GM23338 (cell line): ENCODE measurements around the gene GSTT2B. TPM values are rescaled to one million over a fixed set of nuclear protein-coding genes. Genes with fewer than 3 reads are reported as not detected.
"Not testable (repeated sequence)": the region's sequence is repeated elsewhere in the genome, so short reads cannot be mapped to it uniquely, and the experiment has no call there.

Source experiments
- ATAC-seq: fragments of 200-7000 bp; cut with Tn5 transposase; 3 replicates; pipeline ENCODE4 v1.9.1; 2020
- DNase-seq: peaks from one replicate; pipeline ENCODE4 v3.0.0-alpha.2; 2015; ENCODE audit warnings: low spot score
- H2AFZ ChIP-seq: fragments of 200-600 bp; sonication (generic); 2 replicates; pipeline ENCODE4 v1.8.0; 2016; ENCODE audit warnings: antibody characterized with exemption, mild to moderate bottlenecking, moderate library complexity
- H3F3A ChIP-seq: fragments of 200-600 bp; sonication (generic); replicated peaks from 2 replicates; pipeline ENCODE4 v1.8.0; 2017; ENCODE audit warnings: antibody characterized with exemption, mixed run types, low read depth
- H3K27ac ChIP-seq: fragments of 200-600 bp; sonication (generic); 2 replicates; pipeline ENCODE4 v1.6.1; 2016; ENCODE audit warnings: low read depth
- H3K27me3 ChIP-seq: fragments of 200-600 bp; sonication (generic); 2 replicates; pipeline ENCODE4 v1.8.0; 2016; ENCODE audit warnings: mild to moderate bottlenecking, mixed run types, moderate library complexity; ENCODE audit not compliant: insufficient read depth
- H3K36me3 ChIP-seq: fragments of 200-600 bp; sonication (generic); 2 replicates; pipeline ENCODE4 v1.8.0; 2016; ENCODE audit warnings: mild to moderate bottlenecking; ENCODE audit not compliant: insufficient read depth
- H3K4me1 ChIP-seq: fragments of 200-600 bp; sonication (generic); 2 replicates; pipeline ENCODE4 v1.8.0; 2016; ENCODE audit warnings: mild to moderate bottlenecking, moderate library complexity; ENCODE audit not compliant: insufficient read depth
- H3K4me2 ChIP-seq: fragments of 200-600 bp; sonication (generic); 2 replicates; pipeline ENCODE4 v1.7.1; 2017; ENCODE audit warnings: mixed run types
- H3K4me3 ChIP-seq: fragments of 200-600 bp; sonication (generic); 2 replicates; pipeline ENCODE4 v1.6.1; 2016; ENCODE audit warnings: mixed run types
- H3K79me2 ChIP-seq: fragments of 200-600 bp; sonication (generic); replicated peaks from 2 replicates; pipeline ENCODE4 v1.8.0; 2017; ENCODE audit warnings: mild to moderate bottlenecking; ENCODE audit not compliant: insufficient read depth
- H3K9me2 ChIP-seq: fragments of 200-600 bp; sonication (generic); 2 replicates; pipeline ENCODE4 v1.8.0; 2017; ENCODE audit not compliant: insufficient read depth
- H4K20me1 ChIP-seq: fragments of 200-600 bp; sonication (generic); replicated peaks from 2 replicates; pipeline ENCODE4 v1.8.0; 2017; ENCODE audit warnings: mild to moderate bottlenecking; ENCODE audit not compliant: insufficient read depth
- H3K27ac Mint-ChIP-seq: 2 replicates; pipeline ENCODE4 v1.8.0; 2020; ENCODE audit warnings: inconsistent platforms, mild to moderate bottlenecking, moderate library complexity, mixed read lengths
- H3K27me3 Mint-ChIP-seq: 3 replicates; pipeline ENCODE4 v1.8.0; 2022; ENCODE audit warnings: low read depth, mild to moderate bottlenecking, moderate library complexity, mixed read lengths, inconsistent platforms; ENCODE audit not compliant: insufficient read depth, poor library complexity
- H3K36me3 Mint-ChIP-seq: 3 replicates; pipeline ENCODE4 v1.8.0; 2021; ENCODE audit warnings: low read depth, mild to moderate bottlenecking, inconsistent platforms, moderate library complexity, mixed read lengths
- H3K4me1 Mint-ChIP-seq: 3 replicates; pipeline ENCODE4 v1.8.0; 2020; ENCODE audit warnings: mild to moderate bottlenecking, inconsistent platforms, mixed read lengths
- H3K4me3 Mint-ChIP-seq: 3 replicates; pipeline ENCODE4 v1.8.0; 2021; ENCODE audit warnings: moderate library complexity, mild to moderate bottlenecking, inconsistent platforms, mixed read lengths
- H3K9me3 Mint-ChIP-seq: 3 replicates; pipeline ENCODE4 v1.8.0; 2020; ENCODE audit warnings: moderate library complexity, mild to moderate bottlenecking, inconsistent platforms, mixed read lengths
- EZH2 ChIP-seq: fragments of 200-600 bp; sonication (generic); IDR thresholded peaks from one replicate; pipeline ENCODE4 v1.8.0; 2017; ENCODE audit warnings: antibody characterized with exemption, mild to moderate bottlenecking, low read depth; ENCODE audit not compliant: unreplicated experiment
- POLR2AphosphoS5 ChIP-seq: IDR thresholded peaks from 2 replicates; pipeline ENCODE4 v1.6.1; 2016; ENCODE audit warnings: antibody characterized with exemption, low read depth
- ZNF331 ChIP-seq: fragments of 250-450 bp; sonication (Bioruptor Pico); IDR thresholded peaks from 2 replicates; pipeline ENCODE4 v1.5.0; 2020; ENCODE audit warnings: low read depth, mild to moderate bottlenecking, moderate library complexity
- polyA plus RNA-seq: library from polyadenylated mRNA; unstranded; fragments of >200 nt; fragmentation: Nextera tagmentation; extraction: Ambion mirVana; gene quantifications from 2 replicates; pipeline ENCODE4 v1.2.1, GENCODE V29; 2016
- total RNA-seq: library from RNA; depleted of rRNA; stranded (reverse); fragments of >200 nt; shearing (Covaris generic); gene quantifications from 2 replicates; pipeline ENCODE4 v1.2.3, GENCODE V29; 2014
- TF ChIP-seq, protein P1 (sequence below): fragments of 250-450 bp; sonication (Bioruptor Pico); IDR thresholded peaks from 2 replicates; pipeline ENCODE4 v1.5.0; 2020; ENCODE audit warnings: mild to moderate bottlenecking, moderate library complexity
- TF ChIP-seq, protein P2 (sequence below), 2 experiments: fragments of 200-600 bp in 1 of 2; sonication (generic) in 1 of 2; conservative IDR thresholded peaks; 2 replicates each; pipeline versions ENCODE4 v1.5.1 to v1.6.1; 2016 to 2017; ENCODE audit warnings: antibody characterized with exemption in 2 of 2, low read depth in 2 of 2, mild to moderate bottlenecking in 2 of 2, moderate library complexity in 1 of 2

Gene GSTT2B
- total and polyA plus RNA-seq, 2 experiments from 2014 or later, result 5.7 to 17.2 TPM

DNA sequence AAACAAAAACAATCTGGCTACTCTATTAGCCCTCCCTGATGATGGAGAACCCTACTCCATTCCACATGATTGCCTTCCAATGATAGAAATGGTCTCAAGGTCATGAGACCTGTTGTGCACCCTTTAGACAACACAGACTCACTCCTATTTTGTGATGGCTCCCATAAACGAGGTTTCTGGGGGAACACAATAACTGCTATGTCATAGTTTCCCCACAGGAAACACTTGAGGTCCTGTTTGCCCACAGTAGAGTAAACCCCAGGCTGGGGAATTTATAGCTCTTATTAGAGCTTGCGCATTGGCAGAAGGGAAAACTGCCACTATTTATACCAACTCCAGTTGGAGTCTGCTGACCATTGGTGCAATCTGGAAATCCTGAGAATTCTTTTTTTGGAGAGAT is 38.1 kb downstream of the GSTT2B start (continued):
- TF ChIP-seq, protein P1, sequence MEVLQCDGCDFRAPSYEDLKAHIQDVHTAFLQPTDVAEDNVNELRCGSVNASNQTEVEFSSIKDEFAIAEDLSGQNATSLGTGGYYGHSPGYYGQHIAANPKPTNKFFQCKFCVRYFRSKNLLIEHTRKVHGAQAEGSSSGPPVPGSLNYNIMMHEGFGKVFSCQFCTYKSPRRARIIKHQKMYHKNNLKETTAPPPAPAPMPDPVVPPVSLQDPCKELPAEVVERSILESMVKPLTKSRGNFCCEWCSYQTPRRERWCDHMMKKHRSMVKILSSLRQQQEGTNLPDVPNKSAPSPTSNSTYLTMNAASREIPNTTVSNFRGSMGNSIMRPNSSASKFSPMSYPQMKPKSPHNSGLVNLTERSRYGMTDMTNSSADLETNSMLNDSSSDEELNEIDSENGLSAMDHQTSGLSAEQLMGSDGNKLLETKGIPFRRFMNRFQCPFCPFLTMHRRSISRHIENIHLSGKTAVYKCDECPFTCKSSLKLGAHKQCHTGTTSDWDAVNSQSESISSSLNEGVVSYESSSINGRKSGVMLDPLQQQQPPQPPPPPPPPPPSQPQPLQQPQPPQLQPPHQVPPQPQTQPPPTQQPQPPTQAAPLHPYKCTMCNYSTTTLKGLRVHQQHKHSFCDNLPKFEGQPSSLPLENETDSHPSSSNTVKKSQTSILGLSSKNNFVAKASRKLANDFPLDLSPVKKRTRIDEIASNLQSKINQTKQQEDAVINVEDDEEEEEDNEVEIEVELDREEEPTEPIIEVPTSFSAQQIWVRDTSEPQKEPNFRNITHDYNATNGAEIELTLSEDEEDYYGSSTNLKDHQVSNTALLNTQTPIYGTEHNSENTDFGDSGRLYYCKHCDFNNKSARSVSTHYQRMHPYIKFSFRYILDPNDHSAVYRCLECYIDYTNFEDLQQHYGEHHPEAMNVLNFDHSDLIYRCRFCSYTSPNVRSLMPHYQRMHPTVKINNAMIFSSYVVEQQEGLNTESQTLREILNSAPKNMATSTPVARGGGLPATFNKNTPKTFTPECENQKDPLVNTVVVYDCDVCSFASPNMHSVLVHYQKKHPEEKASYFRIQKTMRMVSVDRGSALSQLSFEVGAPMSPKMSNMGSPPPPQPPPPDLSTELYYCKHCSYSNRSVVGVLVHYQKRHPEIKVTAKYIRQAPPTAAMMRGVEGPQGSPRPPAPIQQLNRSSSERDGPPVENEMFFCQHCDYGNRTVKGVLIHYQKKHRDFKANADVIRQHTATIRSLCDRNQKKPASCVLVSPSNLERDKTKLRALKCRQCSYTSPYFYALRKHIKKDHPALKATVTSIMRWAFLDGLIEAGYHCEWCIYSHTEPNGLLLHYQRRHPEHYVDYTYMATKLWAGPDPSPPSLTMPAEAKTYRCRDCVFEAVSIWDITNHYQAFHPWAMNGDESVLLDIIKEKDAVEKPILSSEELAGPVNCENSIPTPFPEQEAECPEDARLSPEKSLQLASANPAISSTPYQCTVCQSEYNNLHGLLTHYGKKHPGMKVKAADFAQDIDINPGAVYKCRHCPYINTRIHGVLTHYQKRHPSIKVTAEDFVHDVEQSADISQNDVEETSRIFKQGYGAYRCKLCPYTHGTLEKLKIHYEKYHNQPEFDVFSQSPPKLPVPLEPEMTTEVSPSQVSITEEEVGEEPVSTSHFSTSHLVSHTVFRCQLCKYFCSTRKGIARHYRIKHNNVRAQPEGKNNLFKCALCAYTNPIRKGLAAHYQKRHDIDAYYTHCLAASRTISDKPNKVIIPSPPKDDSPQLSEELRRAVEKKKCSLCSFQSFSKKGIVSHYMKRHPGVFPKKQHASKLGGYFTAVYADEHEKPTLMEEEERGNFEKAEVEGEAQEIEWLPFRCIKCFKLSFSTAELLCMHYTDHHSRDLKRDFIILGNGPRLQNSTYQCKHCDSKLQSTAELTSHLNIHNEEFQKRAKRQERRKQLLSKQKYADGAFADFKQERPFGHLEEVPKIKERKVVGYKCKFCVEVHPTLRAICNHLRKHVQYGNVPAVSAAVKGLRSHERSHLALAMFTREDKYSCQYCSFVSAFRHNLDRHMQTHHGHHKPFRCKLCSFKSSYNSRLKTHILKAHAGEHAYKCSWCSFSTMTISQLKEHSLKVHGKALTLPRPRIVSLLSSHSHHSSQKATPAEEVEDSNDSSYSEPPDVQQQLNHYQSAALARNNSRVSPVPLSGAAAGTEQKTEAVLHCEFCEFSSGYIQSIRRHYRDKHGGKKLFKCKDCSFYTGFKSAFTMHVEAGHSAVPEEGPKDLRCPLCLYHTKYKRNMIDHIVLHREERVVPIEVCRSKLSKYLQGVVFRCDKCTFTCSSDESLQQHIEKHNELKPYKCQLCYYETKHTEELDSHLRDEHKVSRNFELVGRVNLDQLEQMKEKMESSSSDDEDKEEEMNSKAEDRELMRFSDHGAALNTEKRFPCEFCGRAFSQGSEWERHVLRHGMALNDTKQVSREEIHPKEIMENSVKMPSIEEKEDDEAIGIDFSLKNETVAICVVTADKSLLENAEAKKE, result no peak
- TF ChIP-seq, protein P2, sequence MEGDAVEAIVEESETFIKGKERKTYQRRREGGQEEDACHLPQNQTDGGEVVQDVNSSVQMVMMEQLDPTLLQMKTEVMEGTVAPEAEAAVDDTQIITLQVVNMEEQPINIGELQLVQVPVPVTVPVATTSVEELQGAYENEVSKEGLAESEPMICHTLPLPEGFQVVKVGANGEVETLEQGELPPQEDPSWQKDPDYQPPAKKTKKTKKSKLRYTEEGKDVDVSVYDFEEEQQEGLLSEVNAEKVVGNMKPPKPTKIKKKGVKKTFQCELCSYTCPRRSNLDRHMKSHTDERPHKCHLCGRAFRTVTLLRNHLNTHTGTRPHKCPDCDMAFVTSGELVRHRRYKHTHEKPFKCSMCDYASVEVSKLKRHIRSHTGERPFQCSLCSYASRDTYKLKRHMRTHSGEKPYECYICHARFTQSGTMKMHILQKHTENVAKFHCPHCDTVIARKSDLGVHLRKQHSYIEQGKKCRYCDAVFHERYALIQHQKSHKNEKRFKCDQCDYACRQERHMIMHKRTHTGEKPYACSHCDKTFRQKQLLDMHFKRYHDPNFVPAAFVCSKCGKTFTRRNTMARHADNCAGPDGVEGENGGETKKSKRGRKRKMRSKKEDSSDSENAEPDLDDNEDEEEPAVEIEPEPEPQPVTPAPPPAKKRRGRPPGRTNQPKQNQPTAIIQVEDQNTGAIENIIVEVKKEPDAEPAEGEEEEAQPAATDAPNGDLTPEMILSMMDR (conservative IDR thresholded peaks at IDR 0.05; ENCODE audit: low read depth in 2 of 2), result no peak
- TF ChIP-seq POLR2AphosphoS5 (no peak), EZH2 (no peak), ZNF331 (CRISPR knock-in tag) (no peak)

DNA sequence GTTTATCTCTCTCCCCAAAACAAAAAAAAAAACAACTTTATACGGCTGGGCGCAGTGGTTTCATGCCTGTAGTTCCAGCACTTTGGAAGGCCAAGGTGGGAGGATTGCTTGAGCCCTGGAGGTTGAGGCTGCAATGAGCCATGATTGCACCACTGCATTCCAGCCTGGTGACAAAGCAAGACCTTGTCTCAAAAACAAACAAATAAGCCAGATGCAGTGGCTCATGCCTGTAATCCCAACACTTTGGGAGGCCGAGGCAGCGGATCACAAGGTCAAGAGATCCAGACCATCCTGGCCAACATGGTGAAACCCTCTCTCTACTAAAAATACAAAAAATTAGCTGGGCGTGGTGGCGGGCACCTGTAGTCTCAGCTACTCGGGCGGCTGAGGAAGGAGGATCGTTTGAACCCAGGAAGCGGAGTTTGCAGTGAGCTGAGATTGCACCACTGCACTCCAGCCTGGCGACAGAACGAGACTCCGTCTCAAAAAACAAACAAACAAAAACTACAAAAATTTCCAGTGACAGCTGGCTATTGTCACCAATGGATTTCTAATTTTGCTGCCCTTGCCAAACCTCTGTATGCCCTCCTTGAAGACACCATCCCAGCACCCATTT is 39.3 kb downstream of the GSTT2B start:
- H3K4me1 Mint-ChIP-seq, H3K4me2 ChIP-seq, H2AFZ ChIP-seq, H3K4me3 Mint-ChIP-seq, H3K27ac ChIP-seq, H3K4me1 ChIP-seq, DNase-seq, H4K20me1 ChIP-seq, H3K27me3 ChIP-seq, H3K36me3 ChIP-seq, H3F3A ChIP-seq, H3K4me3 ChIP-seq, H3K9me2 ChIP-seq, H3K27ac Mint-ChIP-seq, H3K79me2 ChIP-seq, H3K27me3 Mint-ChIP-seq, ATAC-seq: not testable (repeated sequence)
- Mint-ChIP-seq H3K36me3 (peaks cover 34% of the 10 kb centered on the region), H3K9me3 (peaks cover 29% of the 10 kb centered on the region)

DNA sequence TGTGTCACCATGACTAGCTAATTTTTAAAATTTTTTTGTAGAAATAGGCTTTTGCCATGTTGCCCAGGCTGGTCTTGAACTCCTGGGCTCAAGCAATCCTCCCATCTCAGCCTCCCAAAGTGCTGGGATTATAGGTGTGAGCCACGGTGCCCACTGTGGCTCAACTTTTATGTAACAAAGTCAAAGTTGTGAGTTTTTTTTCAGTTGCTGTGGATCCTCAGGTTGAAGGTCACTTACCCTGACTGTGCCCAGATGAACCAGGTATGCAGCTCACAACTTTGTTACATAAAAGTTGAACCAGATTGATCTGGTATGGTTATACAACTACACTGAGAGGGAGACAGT is 40.8 kb downstream of the GSTT2B start:
- not testable (repeated sequence) for H4K20me1 ChIP-seq, H3F3A ChIP-seq, H3K4me3 ChIP-seq, H3K27ac ChIP-seq, ATAC-seq, H3K79me2 ChIP-seq, H3K27me3 ChIP-seq, DNase-seq, H3K4me3 Mint-ChIP-seq, H3K4me2 ChIP-seq, H2AFZ ChIP-seq, H3K36me3 ChIP-seq, H3K4me1 ChIP-seq, H3K4me1 Mint-ChIP-seq, H3K27ac Mint-ChIP-seq, H3K9me2 ChIP-seq, H3K27me3 Mint-ChIP-seq
- Mint-ChIP-seq H3K9me3 (peaks cover 17% of the 10 kb centered on the region), H3K36me3 (peaks cover 21% of the 10 kb centered on the region)
